Measurements from ENCODE around the gene NOCT. TPM values are rescaled to one million over a fixed set of nuclear protein-coding genes. Genes with fewer than 3 reads are reported as not detected.

The NOCT gene
- total RNA-seq, 4 donors from 2014 or later: 2.9 to 19.1 (median 9.9) TPM

DNA sequence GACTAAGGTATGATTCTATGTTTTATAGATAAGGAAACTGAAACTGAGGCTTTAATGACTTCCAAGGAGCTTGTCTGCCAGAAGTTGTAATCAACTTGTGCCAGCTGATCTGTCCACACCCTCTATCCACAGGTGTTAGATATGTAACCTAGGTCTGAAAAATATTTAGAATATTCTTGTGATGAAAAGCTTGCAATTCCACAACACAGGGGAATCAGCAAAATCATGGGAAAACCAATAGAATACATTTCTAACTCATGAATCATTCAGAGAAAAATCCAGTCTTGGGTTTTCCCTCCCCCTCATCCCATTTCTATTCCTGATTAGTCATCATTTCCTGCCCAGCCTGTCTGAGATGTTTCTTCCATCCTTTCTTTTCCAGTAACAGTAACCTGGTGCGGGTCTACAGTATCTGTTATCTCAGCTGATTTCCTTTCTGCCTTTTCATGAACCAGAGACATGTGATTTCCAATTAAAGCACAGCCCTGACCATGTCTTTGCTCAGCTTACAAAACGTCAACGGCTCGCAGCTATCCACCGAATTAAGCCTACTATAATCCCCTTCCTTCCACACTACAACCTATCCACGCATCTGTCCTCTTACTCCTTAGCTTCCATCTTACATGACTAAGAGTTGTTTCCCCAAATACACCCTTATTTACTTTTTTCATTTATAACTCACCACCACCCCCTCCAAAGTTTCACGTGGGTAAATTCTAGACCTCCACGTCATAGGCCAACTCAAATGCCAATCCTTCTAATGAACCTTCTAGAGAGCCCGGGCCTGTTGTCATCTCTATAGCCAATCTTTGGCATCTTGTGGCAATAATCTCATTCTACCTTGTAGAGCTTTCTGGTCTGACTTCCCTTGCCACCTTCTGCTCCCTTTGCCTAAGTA is 961 bp upstream of the NOCT start:
- Histone ChIP-seq H3K36me3 (no peaks in the 10 kb centered on the region), H3K27me3 (no peaks in the 10 kb centered on the region), H3K9me3 (no peaks in the 10 kb centered on the region), H3K4me3 (peak overlapping the region; percentile 91), H3K27ac (peak overlapping the region; percentile 91), H3K4me1 (peaks cover 33% of the 10 kb centered on the region)
- TF ChIP-seq EP300 (IDR thresholded peaks at IDR 0.05) (no peak), POLR2AphosphoS5 (IDR thresholded peaks at IDR 0.05) (no peak), POLR2A (IDR thresholded peaks at IDR 0.05) (no peak)
- TF ChIP-seq, protein P1, sequence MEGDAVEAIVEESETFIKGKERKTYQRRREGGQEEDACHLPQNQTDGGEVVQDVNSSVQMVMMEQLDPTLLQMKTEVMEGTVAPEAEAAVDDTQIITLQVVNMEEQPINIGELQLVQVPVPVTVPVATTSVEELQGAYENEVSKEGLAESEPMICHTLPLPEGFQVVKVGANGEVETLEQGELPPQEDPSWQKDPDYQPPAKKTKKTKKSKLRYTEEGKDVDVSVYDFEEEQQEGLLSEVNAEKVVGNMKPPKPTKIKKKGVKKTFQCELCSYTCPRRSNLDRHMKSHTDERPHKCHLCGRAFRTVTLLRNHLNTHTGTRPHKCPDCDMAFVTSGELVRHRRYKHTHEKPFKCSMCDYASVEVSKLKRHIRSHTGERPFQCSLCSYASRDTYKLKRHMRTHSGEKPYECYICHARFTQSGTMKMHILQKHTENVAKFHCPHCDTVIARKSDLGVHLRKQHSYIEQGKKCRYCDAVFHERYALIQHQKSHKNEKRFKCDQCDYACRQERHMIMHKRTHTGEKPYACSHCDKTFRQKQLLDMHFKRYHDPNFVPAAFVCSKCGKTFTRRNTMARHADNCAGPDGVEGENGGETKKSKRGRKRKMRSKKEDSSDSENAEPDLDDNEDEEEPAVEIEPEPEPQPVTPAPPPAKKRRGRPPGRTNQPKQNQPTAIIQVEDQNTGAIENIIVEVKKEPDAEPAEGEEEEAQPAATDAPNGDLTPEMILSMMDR (IDR thresholded peaks at IDR 0.05): no peak
- no peak for DNase-seq (ENCODE audit: low spot score in 2 of 2)
- 17% methylated on average over 9 of the region's 9 CpGs for WGBS

DNA sequence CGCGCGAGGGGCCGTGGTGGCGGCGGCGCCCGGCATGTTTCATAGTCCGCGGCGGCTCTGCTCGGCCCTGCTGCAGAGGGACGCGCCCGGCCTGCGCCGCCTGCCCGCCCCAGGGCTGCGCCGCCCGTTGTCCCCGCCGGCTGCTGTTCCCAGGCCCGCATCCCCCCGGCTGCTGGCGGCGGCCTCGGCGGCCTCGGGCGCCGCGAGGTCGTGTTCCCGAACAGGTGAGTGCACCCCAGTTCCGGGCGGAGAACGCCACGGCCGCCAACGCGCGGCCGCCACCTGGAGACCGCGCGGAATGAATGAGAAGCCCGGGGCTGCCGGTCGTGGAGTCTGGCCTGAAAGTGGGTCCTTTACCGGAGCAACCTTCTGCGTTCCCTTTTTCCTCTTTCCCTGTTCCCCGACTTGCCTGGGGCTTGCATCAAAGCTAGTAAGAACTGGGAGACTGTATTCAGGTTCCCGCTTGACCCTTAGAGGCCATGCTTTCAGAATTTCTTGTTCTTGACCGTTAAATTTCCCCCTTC is 429 bp downstream of the NOCT start:
- H3K27ac ChIP-seq: peak overlapping the region; percentile 91
- peaks cover 33% of the 10 kb centered on the region for H3K4me1 ChIP-seq
- no peaks in the 10 kb centered on the region for H3K9me3 ChIP-seq
- WGBS: under 1% methylated on average over 19 of the region's 55 CpGs
- no peaks in the 10 kb centered on the region for H3K36me3 ChIP-seq
- no peaks in the 10 kb centered on the region for H3K27me3 ChIP-seq
- no peak for DNase-seq (ENCODE audit: low spot score in 2 of 2)
- TF ChIP-seq EP300 (IDR thresholded peaks at IDR 0.05) (no peak), POLR2A (IDR thresholded peaks at IDR 0.05) (no peak), POLR2AphosphoS5 (IDR thresholded peaks at IDR 0.05) (no peak)
- TF ChIP-seq, protein P1 (IDR thresholded peaks at IDR 0.05): no peak
- peak overlapping the region; percentile 91 for H3K4me3 ChIP-seq

DNA sequence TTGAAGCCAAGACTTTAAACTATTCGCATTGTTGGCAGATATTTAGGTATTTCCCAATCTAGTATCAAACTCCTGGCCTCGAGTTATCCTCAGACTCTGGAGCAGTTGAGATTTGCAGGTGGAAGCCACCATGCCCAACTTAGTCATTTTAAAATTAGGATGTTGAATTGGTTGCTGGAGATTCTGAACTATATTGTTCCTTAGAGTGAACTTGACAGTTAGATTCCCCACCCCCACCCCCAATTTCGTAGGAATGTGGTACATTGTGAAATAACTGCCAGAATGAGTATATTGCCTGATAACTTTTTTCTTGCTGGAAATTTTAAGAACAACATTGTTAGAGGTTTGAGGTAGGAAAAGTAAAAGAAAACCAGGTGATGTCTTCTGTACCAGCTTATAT is 2.3 kb downstream of the NOCT start:
- WGBS: 56% methylated on average over 3 of the region's 3 CpGs
- Histone ChIP-seq H3K27me3 (no peaks in the 10 kb centered on the region), H3K4me3 (no peak overlapping the region), H3K27ac (no peak overlapping the region), H3K9me3 (no peaks in the 10 kb centered on the region), H3K4me1 (peaks cover 33% of the 10 kb centered on the region), H3K36me3 (no peaks in the 10 kb centered on the region)
- TF ChIP-seq, protein P1 (IDR thresholded peaks at IDR 0.05): no peak
- TF ChIP-seq POLR2A (IDR thresholded peaks at IDR 0.05) (no peak), POLR2AphosphoS5 (IDR thresholded peaks at IDR 0.05) (no peak), EP300 (IDR thresholded peaks at IDR 0.05) (no peak)
- DNase-seq (ENCODE audit: low spot score in 2 of 2): no peak

DNA sequence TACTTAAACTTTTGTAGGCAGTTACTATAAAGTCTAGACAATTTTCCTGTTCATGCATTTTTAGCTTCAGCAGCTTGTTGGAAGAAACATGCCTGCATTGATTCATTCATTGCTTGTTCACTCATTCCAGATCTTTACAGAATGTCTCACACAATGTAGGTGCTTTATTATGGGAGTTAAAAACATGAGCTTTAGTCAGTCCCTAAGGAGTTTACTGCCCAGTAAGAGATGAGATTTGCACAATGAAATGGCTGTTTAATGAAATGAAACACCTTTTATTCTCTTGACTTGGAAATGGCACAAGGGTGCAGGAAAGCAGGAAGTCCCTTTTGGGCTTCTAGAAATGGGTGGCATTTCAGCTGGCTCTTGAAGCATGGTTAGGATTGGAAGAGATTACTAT is 2.9 kb downstream of the NOCT start:
- no peak for TF ChIP-seq POLR2AphosphoS5 (IDR thresholded peaks at IDR 0.05)
- no peak for TF ChIP-seq EP300 (IDR thresholded peaks at IDR 0.05)
- no peak for TF ChIP-seq POLR2A (IDR thresholded peaks at IDR 0.05)
- TF ChIP-seq, protein P1 (IDR thresholded peaks at IDR 0.05): no peak
- H3K36me3 ChIP-seq: no peaks in the 10 kb centered on the region
- no peaks in the 10 kb centered on the region for H3K27me3 ChIP-seq
- H3K27ac ChIP-seq: no peak overlapping the region
- H3K9me3 ChIP-seq: no peaks in the 10 kb centered on the region
- no peak for DNase-seq (ENCODE audit: low spot score in 2 of 2)
- no peak overlapping the region for H3K4me3 ChIP-seq
- H3K4me1 ChIP-seq: peaks cover 32% of the 10 kb centered on the region

DNA sequence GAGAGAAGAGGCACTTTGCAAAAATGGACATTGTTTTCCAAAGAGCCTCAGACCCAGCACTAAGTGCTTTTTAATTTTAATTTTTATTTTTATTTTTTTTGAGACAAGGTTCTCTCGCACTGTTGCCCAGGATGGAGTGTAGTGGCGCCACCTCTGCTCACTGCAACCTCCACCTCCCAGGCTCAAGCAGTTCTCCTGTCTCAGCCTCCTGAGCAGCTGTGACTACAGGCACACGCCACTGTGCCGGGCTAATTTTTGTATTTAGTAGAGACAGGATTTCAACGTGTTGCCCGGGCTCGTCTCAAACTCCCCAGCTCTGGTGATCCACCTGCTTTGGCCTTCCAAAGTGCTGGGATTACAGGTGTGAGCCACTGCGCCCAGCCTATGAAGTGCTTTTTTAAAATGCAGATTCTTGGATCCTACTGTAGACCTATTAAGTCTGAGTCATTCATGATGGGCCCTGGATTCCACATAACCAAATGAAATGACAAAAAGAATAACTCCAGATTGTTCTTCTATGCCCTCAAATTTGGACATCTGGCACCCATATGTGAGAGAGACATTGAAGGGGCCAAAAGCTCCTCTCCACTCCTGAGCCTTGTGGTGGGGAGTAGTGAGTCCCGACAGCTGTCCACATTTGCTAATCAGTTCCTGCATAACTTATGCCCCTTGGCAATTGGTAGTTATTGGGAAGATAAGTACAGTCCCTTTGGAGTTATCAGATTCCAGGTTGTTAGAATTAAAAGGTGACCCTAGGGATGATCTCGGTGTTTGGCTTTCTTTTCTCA is 3.6 kb downstream of the NOCT start:
- Histone ChIP-seq H3K9me3 (no peaks in the 10 kb centered on the region), H3K4me3 (no peak overlapping the region), H3K4me1 (peaks cover 26% of the 10 kb centered on the region), H3K27me3 (no peaks in the 10 kb centered on the region), H3K27ac (no peak overlapping the region), H3K36me3 (no peaks in the 10 kb centered on the region)
- no peak for DNase-seq (ENCODE audit: low spot score in 2 of 2)
- WGBS: 73% methylated on average over 10 of the region's 10 CpGs
- TF ChIP-seq POLR2AphosphoS5 (IDR thresholded peaks at IDR 0.05): no peak
- TF ChIP-seq, protein P1 (IDR thresholded peaks at IDR 0.05): no peak
- no peak for TF ChIP-seq POLR2A (IDR thresholded peaks at IDR 0.05)
- no peak for TF ChIP-seq EP300 (IDR thresholded peaks at IDR 0.05)

All from suprapubic skin (tissue), 4 donors.